ENCODE data around the gene AGK.
"Not testable (repeated sequence)": the region's sequence is repeated elsewhere in the genome, so short reads cannot be mapped to it uniquely, and the experiment has no call there.

AGK gene

DNA sequence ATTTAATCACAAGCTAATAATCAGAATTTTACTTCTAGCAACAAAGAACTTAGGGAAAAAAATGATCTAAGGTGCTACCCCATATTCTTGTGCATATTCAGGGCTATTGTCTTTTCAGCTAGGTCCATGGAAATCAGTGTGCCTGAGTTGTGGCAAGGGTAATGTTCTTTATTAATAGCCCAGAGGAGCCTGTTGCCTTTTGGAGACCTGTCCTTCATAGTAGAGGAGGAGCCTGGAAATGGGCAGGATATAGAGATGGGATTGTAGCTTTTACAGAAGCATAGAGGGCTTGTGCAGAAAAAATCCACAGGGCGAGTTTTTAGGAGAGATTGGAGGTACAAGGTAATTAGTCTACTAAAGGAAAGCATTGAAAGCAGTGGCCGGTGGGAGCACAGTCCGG lies 38.9 kb downstream of the AGK start:
- DNase-seq: no peak

DNA sequence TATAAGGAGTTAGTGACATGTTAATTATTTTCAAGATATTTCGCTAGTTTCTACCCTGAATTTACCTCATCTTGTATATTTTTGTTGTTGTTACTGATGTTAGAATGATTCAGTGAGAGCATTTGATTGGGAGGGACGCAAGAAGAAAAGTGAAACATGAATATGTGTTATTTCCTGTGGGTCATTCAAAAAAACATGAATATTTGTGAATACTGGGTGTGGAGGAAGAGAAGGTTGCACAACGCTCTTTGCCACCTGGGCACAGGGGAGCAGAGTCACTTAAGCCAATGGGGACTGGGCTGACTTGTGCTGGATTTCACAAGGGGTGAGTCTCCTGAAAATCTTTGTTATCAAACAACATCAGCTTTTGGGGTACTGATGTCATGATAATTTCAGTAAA lies 39.5 kb downstream of the AGK start:
- no peak for DNase-seq

DNA sequence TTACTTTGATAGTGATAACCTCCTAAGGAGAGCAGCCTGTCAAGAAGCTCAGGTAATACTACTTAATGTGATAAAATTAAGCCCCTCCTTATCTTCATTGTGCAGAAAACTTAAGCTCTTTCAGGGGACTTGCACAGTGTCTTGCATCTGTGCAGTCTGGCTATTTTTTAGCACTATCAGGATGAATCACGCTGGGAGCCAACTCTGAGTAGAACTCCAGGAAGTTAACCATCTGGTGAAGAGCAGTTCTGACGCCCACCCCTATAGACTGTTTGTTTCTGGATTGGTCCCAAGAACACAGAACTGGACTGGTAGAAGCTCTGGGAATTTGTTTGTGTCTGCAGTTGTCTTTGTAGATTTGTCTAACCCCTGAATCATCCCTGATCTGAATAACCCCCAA lies 41.9 kb downstream of the AGK start:
- no peak for DNase-seq

DNA sequence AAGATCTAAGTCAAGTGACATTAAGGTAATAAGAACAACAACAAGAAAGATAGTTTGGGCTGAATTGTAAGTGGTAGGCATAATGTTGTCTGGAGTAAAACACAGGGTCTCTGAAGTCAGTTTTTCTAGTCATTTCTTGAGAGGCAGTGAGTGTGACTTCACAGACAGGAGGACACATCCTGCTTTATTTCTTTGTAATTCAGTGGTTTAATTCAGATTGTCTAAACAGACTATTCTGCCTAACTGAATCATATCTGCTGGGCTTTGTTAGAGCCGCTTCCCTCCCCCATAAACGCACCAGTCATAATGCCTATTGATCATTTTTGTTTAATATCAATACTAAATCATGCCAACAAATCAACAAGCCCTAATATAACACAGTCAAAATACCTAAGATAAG lies 46.8 kb downstream of the AGK start:
- DNase-seq: no peak

DNA sequence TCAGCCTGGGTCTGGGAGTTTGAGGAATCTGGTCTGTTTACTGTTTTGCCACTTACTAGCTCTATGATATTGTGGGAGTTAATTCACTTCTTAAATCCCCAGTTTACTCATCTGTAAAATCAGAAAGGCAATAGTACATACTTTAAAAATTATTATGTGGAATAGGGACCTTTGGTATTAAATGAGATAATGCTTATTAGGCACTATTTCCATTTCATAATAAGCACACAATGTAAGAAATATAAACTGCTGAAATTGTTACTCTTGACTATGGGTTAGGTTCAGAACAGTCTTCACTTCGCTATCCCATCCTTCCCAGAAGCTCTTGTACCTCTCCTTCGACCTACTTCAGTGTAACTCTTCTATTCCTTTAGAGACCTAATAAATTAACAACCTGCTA lies 47.2 kb downstream of the AGK start:
- DNase-seq: no peak

DNA sequence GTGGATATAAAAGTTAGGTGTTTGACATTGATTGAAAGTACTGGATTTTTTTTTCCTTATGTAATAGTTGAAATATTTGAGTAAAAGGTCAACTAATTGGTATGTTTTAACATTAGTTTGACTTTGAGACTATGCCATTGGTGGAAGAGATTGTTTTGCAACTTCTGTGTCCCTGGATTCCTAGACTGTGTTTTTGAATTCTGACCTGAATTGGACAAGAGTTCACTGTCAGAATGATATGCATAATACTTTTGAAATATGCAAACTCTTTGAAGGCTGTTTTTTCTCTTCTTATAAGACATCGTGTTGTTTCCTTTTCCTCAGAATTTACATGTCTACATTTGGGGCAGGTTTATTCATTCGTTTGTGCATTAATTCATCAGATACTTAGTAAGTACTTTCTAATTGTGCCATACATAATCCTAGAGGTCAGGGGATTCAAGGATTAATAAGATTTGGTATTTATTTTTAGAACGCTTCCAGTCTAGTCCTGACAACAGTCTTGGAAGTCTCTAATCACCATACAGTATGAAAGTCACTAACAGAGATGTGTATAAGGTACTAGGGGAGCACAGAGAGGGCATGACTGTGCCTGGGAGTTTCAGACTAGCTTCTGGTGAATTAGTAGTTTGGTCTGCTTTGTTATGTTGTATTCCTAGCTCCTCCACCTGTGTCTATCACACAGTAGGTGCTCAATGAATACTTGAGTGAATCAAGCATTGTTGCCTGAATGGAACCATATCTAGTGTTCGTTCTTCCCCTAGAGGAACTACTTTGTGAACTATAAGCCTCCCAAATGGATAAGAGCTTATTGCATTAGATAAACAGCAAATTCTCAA lies 49.2 kb downstream of the AGK start:
- no peak for DNase-seq

DNA sequence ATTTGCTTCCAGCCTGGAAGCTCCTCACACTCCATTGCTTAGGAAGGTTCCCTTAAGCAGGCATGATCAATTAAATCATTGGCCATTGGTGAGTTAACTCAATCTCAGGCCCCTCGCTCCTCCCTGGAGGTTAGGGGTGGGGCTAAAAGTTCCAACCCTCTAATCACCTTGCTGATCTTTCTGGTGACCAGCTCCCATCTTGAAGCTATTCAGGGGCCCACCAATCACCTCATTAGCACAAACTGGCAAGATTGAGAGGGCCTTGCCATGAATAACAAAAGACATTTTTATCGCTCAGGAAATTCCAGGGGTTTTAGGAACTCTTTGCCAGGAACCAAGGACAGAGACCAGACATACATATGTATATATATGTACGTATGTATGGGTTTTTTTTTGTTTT lies 58.4 kb downstream of the AGK start:
- no peak for DNase-seq

DNA sequence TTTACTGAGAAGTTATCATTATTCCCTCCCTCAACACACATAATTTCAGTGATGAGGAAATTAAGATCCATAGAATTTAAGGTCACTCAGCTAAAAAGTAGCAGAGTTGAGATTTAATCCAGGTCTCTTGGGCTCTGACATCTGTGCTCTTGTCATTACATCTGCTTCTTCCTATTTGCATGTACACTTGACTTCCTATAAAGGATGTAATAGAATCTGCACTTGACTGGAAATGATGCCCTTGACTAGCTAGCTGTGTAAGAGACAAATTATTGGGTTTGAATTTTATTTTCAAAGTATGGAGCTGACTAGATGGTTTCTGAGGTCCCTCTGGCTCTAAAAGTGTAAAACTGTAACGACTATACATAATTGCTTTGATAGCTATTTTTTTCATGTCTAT lies 59.5 kb downstream of the AGK start:
- peak; percentile 78 for DNase-seq

DNA sequence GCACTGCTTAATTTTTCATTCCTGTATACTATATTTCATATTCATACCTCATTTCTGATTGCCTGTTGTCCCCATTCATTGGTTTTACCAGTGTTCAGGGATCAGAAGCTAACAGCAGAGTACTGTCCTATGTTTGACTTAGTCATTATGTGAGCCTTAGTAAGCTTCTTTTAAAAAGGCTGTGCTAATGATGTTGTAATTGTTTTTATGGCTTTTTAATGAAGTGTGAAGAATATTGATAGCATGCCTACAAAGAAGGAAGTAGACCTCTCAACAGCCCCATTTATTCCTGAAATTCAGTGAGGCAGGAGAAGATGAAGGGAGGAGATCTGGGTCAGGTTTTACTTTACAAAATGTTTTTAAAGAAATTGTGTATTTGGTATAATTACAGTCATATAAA lies 61.7 kb downstream of the AGK start:
- no peak for DNase-seq

DNA sequence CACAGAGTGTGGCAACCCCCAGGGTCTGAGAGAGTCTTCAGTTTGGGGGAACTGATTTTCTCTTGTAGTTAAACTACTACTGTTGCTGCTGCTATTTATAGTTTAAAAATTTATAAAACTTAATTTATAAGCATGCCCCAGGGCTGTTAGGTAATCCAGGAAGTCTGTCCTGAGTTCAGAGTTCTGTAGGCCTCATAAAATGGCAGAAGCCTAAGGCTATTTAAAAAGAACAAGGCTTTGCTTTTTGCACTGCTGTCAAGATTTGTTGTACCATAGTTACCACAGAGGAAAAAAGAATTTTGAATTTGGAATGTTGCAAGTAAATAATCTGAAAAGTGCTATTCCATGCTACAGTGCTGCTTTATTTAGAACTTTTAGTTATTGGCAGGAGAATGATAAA lies 66.1 kb downstream of the AGK start:
- DNase-seq: no peak

DNA sequence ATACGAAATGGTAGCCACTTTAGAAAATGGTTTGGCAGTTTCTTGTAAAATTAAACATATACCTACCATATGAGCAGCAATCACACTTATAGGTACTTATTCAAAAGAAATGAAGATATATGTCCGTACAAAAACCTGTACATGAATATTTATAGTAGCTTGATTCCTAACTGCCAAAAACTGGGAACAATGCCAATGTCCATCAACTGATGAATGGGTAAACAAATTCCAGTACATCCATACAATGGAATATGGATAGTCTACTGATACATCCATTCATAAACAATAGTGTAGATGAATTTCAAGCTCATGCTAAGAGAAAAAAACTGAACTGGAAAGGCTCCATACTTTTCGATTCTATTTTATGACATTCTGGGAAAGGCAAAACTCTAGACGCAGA lies 68.5 kb downstream of the AGK start:
- DNase-seq: peak; percentile 3

DNA sequence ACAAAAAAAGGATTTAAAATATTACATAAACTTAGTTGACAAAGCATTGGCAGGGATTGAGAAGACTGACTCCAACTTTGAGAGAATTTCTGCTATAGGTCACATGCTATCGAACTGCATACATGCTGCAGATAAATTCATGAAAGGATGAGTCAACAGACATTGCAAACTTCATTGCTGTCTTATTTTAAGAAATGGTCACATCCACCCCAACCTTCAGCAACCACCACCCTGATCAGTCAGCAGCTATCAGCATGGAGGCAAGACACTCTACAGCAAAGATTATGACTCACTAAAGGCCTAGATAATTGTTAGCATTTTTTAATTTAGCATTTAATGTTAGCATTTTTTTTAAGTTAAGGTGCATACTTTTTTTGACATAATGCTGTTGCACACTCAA lies 73.6 kb downstream of the AGK start:
- no peak for DNase-seq

DNA sequence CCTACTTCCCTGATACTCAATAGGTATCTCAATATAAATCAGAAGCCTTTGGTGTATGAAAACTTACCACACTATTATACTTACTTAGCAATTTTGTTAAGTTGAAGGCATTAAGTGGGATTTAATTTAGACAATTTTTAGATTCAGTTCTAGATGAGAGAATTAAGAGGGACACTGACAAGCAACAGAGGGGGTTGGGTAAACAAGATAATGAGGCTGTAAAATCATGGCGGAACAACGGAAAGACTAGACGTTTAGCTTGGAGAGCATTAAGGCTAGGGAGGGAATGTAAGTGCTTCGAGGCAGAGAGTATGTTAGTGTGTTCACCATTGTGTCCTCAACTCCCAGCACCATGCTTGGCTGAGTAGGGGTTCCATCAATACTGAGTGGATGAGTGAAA lies 79.4 kb downstream of the AGK start:
- DNase-seq: no peak

DNA sequence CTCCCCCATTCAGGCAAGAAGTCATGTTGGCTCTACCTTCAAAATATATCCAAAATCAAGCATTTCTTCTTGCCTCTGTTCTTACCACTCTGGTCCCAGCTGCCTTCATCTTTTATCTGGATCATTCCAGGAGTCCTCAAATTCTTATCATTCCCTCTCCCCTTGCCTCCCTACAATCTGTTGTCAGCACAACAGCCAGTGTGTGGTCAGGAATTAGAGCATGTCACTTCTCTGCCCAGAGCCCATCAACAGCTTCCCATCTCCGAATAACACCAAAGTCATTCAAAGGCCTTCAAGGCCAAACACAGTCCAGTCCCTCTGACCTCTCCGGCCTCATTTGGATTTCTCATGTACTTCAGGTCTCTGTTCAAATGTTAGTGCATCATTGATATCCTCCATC lies 80.3 kb downstream of the AGK start:
- no peak for DNase-seq

DNA sequence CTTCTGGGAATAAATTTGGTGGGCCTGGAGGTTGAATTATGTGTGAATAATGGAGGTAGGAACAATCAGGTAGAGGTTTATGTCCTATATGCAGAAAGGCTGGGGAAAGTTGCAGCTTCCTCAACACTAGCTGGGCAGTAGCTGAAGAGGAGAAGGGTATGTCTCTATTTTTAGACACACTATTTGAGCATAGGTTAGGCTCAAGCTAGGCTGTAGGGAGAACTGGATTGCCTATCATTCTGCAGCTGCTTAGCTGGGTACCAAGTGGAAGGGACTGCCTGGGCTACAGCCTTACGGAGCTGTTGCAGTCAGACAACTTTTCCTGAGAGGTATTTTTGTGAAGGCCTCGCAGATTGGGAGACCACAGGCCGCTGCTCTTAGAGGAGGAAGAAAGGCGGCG lies 82.9 kb downstream of the AGK start:
- no peak for DNase-seq

DNA sequence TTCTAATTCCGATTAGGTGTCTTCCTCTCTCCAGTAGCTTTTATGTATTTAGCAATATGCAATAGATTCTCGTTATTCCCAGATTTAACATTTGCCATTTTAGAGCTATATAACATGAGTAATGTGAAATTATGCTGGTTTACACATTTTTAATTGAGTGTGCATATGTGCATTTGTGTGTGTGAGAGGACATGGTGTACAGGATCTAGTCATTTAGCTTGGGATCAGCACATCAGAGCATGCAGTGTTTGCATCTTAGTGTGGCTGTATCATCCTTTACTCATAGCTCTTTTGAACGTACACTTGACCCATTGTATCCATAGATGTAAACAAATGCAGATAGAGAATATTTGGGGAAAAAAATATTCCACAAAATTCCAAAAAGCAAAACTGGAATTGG lies 84.8 kb downstream of the AGK start:
- no peak for DNase-seq

DNA sequence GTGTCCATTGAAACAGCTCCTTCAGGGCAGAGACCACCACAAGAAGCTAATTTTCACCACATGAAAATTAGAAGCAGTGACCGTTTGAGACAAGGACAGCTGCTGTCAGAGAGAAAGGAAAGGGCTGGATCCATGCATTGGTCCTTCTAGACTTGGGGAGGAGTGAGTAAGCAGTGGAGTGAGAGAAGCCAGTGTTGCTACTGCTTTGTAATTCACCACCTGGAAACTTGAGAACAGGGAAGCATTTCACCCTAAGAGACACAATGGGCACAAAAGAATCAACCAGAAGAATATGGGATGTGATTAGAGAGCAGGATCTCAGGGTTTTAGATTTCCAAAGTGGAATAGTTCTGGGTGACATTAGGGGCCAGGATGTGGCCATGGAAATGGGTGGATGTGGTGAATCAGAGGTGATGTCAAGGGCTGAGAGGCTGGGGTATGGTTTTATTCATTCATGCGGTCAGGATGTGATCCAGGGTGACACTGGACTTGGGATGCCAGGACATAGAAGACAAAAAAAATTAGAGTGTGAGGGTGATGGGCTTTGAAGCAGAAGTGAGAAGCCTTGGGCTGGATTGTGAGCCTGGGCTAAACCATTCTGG lies 89.1 kb downstream of the AGK start:
- no peak for DNase-seq

DNA sequence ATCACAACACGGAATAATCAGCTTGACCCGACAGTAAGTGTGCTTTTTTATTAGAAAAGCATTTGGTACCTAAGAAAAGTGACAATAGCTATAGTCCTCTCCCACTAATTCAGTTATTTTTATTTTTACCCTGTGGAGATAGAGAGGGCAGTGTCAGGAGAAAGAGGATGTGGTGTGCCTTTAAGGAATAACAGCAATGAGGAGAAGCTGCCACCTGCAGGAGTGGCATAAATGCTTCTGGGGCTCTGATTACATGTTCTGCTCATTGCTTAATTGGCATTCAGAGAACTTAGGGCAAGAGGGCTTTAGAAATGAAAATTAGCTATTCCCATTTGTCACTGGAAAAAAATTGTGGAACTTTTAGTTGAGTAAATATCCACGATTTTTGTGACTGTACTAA lies 90.7 kb downstream of the AGK start:
- DNase-seq: no peak

DNA sequence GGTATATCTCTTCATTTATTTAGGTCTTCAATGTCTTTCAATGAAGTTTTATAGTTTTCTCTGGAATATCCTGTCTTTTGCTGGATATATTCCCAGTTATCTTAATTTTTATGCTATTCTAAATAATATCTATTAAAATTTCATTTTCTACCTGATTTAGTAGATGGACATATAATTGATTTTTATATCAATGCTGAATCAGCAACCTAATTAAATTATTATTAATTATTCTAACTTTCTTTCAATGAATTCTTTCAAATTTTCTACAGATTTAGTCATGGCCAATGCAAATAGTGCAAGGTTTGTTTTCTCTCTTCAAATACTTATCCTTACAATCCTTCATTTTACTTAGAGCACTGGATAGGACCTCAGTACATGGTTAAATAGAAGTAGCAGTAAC lies 94.0 kb downstream of the AGK start:
- DNase-seq: no peak

DNA sequence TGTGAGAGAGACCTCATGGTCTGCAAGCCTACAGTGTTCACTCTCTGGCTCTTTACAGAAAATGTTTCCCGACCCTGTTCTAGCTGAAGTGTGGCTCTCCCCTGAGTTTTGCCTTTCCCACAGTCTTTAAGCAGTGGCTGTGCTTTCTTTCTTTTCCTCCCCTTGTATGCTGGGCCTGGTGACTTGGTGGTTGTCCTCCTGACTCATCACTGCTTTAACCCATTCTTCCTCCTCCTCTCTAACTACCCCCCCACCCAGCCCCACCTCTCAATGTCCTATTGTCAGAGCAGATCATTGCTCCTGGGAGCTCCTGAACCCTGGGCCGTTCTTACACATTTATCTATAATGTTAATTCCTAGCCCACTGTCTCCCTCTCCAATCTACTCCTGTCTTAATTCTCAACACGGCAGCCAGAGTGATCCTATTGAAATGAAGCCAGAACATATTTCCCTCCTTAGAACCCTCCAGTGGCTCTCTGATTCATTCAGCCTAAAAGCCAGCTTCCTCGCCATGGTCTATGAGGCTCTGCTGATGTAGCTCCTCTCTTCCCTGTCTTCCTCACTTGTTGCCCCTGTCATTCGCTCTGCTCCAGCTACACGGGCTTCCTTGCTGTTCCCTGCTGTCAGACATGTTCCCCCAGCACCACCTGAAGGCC lies 95.7 kb downstream of the AGK start:
- no peak for DNase-seq

DNA sequence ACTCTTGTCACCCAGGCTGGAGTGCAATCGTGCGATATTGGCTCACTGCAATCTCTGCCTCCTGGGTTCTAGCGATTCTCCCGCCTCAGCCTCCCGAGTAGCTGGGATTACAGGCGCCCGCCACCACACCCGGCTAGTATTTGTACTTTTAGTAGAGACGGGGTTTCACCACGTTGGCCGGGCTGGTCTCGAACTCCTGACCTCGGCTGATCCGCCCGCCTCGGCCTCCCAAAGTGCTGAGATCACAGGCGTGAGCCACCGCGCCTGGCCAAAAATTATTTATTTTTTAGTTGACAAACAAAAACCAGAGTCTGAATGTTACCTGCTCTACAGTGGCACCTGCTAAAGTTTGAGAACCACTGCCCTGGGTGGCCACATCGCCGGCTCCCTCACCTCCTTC lies 96.5 kb downstream of the AGK start:
- not testable (repeated sequence) for DNase-seq

DNA sequence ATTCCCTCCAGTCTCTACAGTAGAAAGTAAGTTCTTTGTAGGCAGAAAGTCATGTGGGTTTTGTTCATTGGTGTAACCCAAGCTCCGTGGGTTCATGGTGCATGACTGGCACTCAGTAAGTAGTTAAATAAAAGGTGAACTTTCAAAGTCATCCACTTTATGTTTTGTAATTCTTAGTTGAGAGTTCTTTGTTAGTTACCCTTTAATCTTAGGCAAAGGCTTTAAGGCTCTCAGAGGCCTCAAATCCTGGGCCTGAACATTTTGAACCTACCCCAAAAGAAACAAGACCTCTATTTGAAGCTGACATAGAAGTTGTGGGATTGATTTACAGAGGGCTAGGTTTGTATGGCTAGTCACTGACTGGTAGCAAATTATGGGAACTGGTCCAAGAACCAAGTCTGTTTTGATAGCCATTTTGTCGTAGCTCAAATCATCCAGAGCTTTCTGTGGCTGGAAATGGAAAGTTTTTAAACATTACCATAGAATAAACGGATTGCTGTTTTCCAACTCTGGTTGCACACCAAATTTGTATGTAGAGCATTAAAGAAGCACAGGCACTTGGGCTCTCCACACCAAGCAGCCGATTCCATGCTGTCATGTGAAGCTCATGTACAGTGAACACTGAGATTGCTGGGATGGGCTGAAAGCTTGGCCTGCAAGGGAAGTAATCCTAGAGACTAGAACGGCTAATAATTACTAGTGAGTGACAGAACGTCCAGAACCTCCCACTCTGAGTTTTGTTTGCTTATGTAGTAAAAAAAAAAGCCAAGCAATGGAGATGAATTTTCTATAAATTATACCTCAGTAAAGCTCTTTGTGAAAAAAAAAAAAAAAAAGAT lies 97.3 kb downstream of the AGK start:
- DNase-seq: no peak

DNA sequence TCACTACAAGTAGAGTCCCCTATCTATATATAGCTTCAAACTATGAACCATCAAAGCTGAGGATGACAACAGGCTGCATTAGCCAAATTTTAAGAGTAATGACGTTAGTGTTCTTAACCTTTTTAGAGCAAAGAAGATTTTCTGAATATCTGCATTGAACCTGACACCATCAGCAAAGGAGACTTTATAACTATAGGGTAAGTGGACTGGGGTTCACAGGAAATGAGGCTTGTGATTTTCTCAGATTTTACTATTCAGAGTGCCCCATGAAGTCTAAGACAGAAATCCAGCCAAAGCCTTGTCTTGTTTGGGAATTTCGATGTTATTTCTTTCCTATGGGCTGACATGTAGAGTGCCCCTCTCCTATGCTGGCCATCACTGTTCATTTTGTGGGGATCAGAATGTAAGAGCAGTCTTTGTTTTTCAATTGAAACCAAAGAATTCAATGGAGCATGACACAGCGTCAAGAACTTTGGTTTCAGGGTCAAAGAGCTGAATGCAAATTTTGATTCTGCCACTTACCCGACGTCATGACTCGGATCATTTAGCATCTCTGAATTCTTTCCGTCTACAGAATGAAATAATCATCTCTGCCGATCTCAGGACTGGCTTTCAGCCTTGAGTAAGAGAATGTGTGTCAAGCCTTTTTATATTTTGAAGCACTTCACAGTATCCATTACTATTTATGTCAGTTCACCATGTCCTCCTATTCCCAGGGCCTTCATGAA lies 98.1 kb downstream of the AGK start:
- no peak for DNase-seq
